H1 (cell line): Measurements from ENCODE around the gene SLC6A20. TPM values are rescaled to one million over a fixed set of nuclear protein-coding genes. Genes with fewer than 3 reads are reported as not detected.

ENCODE experiments used
- CTCF ChIA-PET: fragments of 300-600 bp; sonication (Branson Sonifier 250); formaldehyde crosslinking; loops from one replicate; lab custom pipeline; 2021; ENCODE audit not compliant: partially characterized antibody; lab: Charles Lee
- POLR2A ChIA-PET: fragments of 300-600 bp; sonication (Branson Sonifier 250); formaldehyde crosslinking; loops from one replicate; lab custom pipeline; 2021; ENCODE audit warnings: inconsistent platforms; ENCODE audit not compliant: partially characterized antibody; lab: Charles Lee
- DNase-seq, 2 experiments: peaks; one replicate each; pipeline versions ENCODE4 v3.0.0 to v3.0.0-alpha.2; 2010 to 2022; ENCODE audit warnings: low spot score in 2 of 2, low read depth in 1 of 2, mixed read lengths in 1 of 2
- FAIRE-seq: peaks from 2 replicates; lab custom pipeline; 2011; peaks lifted over from hg19 to GRCh38; lab: Jason Lieb, UNC
- H2AFZ ChIP-seq: 2 replicates; pipeline ENCODE4 v1.8.1; 2012; ENCODE audit warnings: low read length, inconsistent platforms
- H2AK5ac ChIP-seq: 2 replicates; pipeline ENCODE4 v1.6.1; 2013; ENCODE audit warnings: low read depth, low read length
- H2BK120ac ChIP-seq: replicated peaks from 2 replicates; pipeline ENCODE3; 2013; ENCODE audit warnings: low read depth, low read length, inconsistent platforms
- H2BK12ac ChIP-seq: 2 replicates; pipeline ENCODE4 v1.6.1; 2013; ENCODE audit warnings: low read depth, low read length
- H2BK15ac ChIP-seq: 2 replicates; pipeline ENCODE4 v1.6.1; 2013; ENCODE audit warnings: low read length
- H2BK20ac ChIP-seq: 2 replicates; pipeline ENCODE4 v1.6.1; 2013; ENCODE audit warnings: low read length
- H2BK5ac ChIP-seq: 2 replicates; pipeline ENCODE4 v1.6.1; 2013; ENCODE audit warnings: low read depth, low read length
- H3K14ac ChIP-seq: 2 replicates; pipeline ENCODE4 v1.6.1; 2013; ENCODE audit warnings: inconsistent platforms; ENCODE audit not compliant: insufficient read length
- H3K18ac ChIP-seq: 2 replicates; pipeline ENCODE4 v1.6.1; 2013; ENCODE audit warnings: low read length; ENCODE audit errors: extremely low read depth
- H3K23ac ChIP-seq: 2 replicates; pipeline ENCODE4 v1.6.1; 2013; ENCODE audit warnings: inconsistent platforms; ENCODE audit not compliant: insufficient read length
- H3K23me2 ChIP-seq: 2 replicates; pipeline ENCODE4 v1.6.1; 2013; ENCODE audit warnings: low read depth, low read length
- H3K27ac ChIP-seq: 2 replicates; pipeline ENCODE4 v1.6.1; 2011; ENCODE audit warnings: low read depth, low read length, inconsistent platforms
- H3K27me3 ChIP-seq, 4 experiments: replicated peaks in 1 of 4; 1 replicate in 1 of 4; 2 replicates in 3 of 4; pipeline versions ENCODE4 v1.6.1 to v1.8.1; 2011 to 2013; ENCODE audit warnings: low read length in 3 of 4, mild to moderate bottlenecking in 3 of 4, inconsistent platforms in 2 of 4, mixed read lengths in 2 of 4, moderate library complexity in 1 of 4; ENCODE audit not compliant: control insufficient read depth in 3 of 4, insufficient read depth in 3 of 4; ENCODE audit errors: extremely low read depth in 1 of 4
- H3K36me3 ChIP-seq, 4 experiments: 2 replicates each; pipeline versions ENCODE4 v1.6.1 to v1.8.1; 2011 to 2013; ENCODE audit warnings: mild to moderate bottlenecking in 4 of 4, low read length in 3 of 4, moderate library complexity in 2 of 4, control low read depth in 1 of 4, inconsistent platforms in 1 of 4; ENCODE audit not compliant: insufficient read depth in 4 of 4, control insufficient read depth in 2 of 4
- H3K4ac ChIP-seq: replicated peaks from 2 replicates; pipeline ENCODE3; 2013; ENCODE audit warnings: low read length, low read depth, mixed read lengths, inconsistent platforms; ENCODE audit not compliant: insufficient read length
- H3K4me1 ChIP-seq, 4 experiments: replicated peaks in 1 of 4; 1 replicate in 1 of 4; 2 replicates in 3 of 4; pipeline versions ENCODE4 v1.6.1 to v1.8.1; 2011 to 2013; ENCODE audit warnings: low read length in 3 of 4, inconsistent platforms in 2 of 4, mixed read lengths in 1 of 4; ENCODE audit not compliant: insufficient read depth in 4 of 4, control insufficient read depth in 3 of 4
- H3K4me2 ChIP-seq, 2 experiments: 2 replicates each; pipeline versions ENCODE4 v1.6.1 to v1.8.1; 2011 to 2013; ENCODE audit warnings: low read depth in 2 of 2, low read length in 2 of 2, control low read depth in 1 of 2, inconsistent platforms in 1 of 2, mild to moderate bottlenecking in 1 of 2; ENCODE audit not compliant: insufficient read depth in 1 of 2
- H3K4me3 ChIP-seq, 4 experiments: fragments of 200-600, 300-600 bp in 1 of 4; sonication (generic), shearing (Covaris generic), sonication (Bioruptor Twin) in 1 of 4; 2 replicates each; pipeline versions ENCODE4 v1.5.1 to v1.8.1; 2011 to 2016; ENCODE audit warnings: low read length in 4 of 4, low read depth in 3 of 4, control low read depth in 2 of 4, inconsistent platforms in 2 of 4, mild to moderate bottlenecking in 2 of 4, mixed read lengths in 1 of 4, moderate library complexity in 1 of 4; ENCODE audit not compliant: insufficient read depth in 2 of 4; ENCODE audit errors: extremely low read depth in 1 of 4
- H3K56ac ChIP-seq: replicated peaks from 2 replicates; pipeline ENCODE3; 2013; ENCODE audit warnings: low read depth, mild to moderate bottlenecking, mixed read lengths, low read length, inconsistent platforms; ENCODE audit not compliant: insufficient read length
- H3K79me1 ChIP-seq: 2 replicates; pipeline ENCODE4 v1.6.1; 2013; ENCODE audit warnings: low read depth, low read length, control low read depth
- H3K79me2 ChIP-seq, 2 experiments: 2 replicates each; pipeline versions ENCODE4 v1.6.1 to v1.8.1; 2012 to 2013; ENCODE audit warnings: low read length in 2 of 2, mild to moderate bottlenecking in 2 of 2, inconsistent platforms in 1 of 2; ENCODE audit not compliant: insufficient read depth in 2 of 2, control insufficient read depth in 1 of 2
- H3K9ac ChIP-seq, 4 experiments: replicated peaks in 1 of 4; 1 replicate in 1 of 4; 2 replicates in 3 of 4; pipeline versions ENCODE4 v1.6.1 to v1.8.1; 2011 to 2013; ENCODE audit warnings: low read depth in 3 of 4, low read length in 3 of 4, control low read depth in 2 of 4, mild to moderate bottlenecking in 2 of 4, moderate library complexity in 2 of 4, inconsistent platforms in 1 of 4; ENCODE audit errors: extremely low read depth in 1 of 4
- H3K9me3 ChIP-seq, 2 experiments: 2 replicates each; pipeline versions ENCODE4 v1.6.1 to v1.8.1; 2012 to 2013; ENCODE audit warnings: mild to moderate bottlenecking in 2 of 2, moderate library complexity in 2 of 2, control low read depth in 1 of 2, inconsistent platforms in 1 of 2, low read depth in 1 of 2, low read length in 1 of 2, mixed read lengths in 1 of 2; ENCODE audit not compliant: insufficient read depth in 2 of 2
- H4K20me1 ChIP-seq, 2 experiments: replicated peaks in 1 of 2; 2 replicates each; pipeline versions ENCODE3 to v1.8.1; 2011 to 2013; ENCODE audit warnings: inconsistent platforms in 2 of 2, low read length in 2 of 2, mild to moderate bottlenecking in 1 of 2; ENCODE audit not compliant: insufficient read depth in 2 of 2, control insufficient read depth in 1 of 2
- H4K5ac ChIP-seq: 2 replicates; pipeline ENCODE4 v1.6.1; 2013; ENCODE audit warnings: low read length, low read depth, mixed read lengths, inconsistent platforms; ENCODE audit not compliant: insufficient read length
- H4K8ac ChIP-seq: 2 replicates; pipeline ENCODE4 v1.8.0; 2013; ENCODE audit warnings: mild to moderate bottlenecking, moderate library complexity, low read length, inconsistent platforms; ENCODE audit not compliant: insufficient read depth; ENCODE audit errors: extremely low read depth
- H4K91ac ChIP-seq: replicated peaks from 2 replicates; pipeline ENCODE3; 2013; ENCODE audit warnings: low read length, mixed read lengths, inconsistent platforms; ENCODE audit not compliant: insufficient read length
- CHD1 ChIP-seq: IDR thresholded peaks from 2 replicates; pipeline ENCODE4 v1.6.1; 2012; ENCODE audit warnings: low read depth, low read length, improper control_type of control experiment
- CHD2 ChIP-seq: IDR thresholded peaks from 2 replicates; pipeline ENCODE4 v1.6.1; 2012; ENCODE audit warnings: low read length, improper control_type of control experiment
- CREB1 ChIP-seq: IDR thresholded peaks from 2 replicates; pipeline ENCODE4 v1.6.1; 2012; ENCODE audit warnings: inconsistent platforms
- EP300 ChIP-seq, 2 experiments: IDR thresholded peaks; 1 replicate in 1 of 2; 2 replicates in 1 of 2; pipeline ENCODE4 v1.6.1; 2011 to 2012; ENCODE audit warnings: low read depth in 2 of 2, low read length in 2 of 2, mild to moderate bottlenecking in 2 of 2, borderline replicate concordance in 1 of 2, inconsistent platforms in 1 of 2, moderate library complexity in 1 of 2
- SP4 ChIP-seq: IDR thresholded peaks from 2 replicates; pipeline ENCODE4 v1.6.1; 2012; ENCODE audit warnings: low read length, inconsistent platforms
- WGBS, 2 experiments: shearing (Covaris generic) in 1 of 2; methylation state at CpG; one replicate each; pipeline versions ENCODE4 v1.1.6 to v1.1.7; 2013 to 2015; ENCODE audit warnings: low lambda C conversion rate in 2 of 2, mixed read lengths in 2 of 2, inconsistent platforms in 1 of 2, low coverage in 1 of 2, missing lambda C conversion rate in 1 of 2; ENCODE audit not compliant: insufficient replicate concordance in 2 of 2, insufficient coverage in 1 of 2, insufficient read length in 1 of 2; ENCODE audit errors: extremely low coverage in 1 of 2, missing lambda C conversion rate in 1 of 2; 5-methylcytosine and 5-hydroxymethylcytosine counted together
- polyA plus RNA-seq, 7 experiments: library from polyadenylated mRNA; depleted of rRNA in 3 of 7; stranded (reverse) in 5 of 7; unstranded in 2 of 7; fragments of >200 nt in 5 of 7; fragments of 200-250 nt in 2 of 7; gene quantifications; 1 replicate in 5 of 7; 2 replicates in 1 of 7; 4 replicates in 1 of 7; pipeline versions ENCODE4 v1.2.1 to v1.2.3, GENCODE V29; 2011 to 2013; ENCODE audit warnings: missing spikeins in 2 of 7, mixed read lengths in 2 of 7
- total RNA-seq: library from RNA; stranded (reverse); fragmentation: NEBNext Ultra II Directional; extraction: Animal tissue kit (Norgen Biotek cat#: 25700); gene quantifications from 2 replicates; pipeline ENCODE4 v1.2.1, GENCODE V29; 2021
- TF ChIP-seq, protein P1 (sequence below): IDR thresholded peaks from 2 replicates; pipeline ENCODE4 v1.6.1; 2012; ENCODE audit warnings: inconsistent platforms

The SLC6A20 gene
- total and polyA plus RNA-seq, 2 of the 8 experiments (the other 6 are each of a cell fraction or from before 2014, with no cell fraction given): 0.05 TPM; not detected in 1

DNA sequence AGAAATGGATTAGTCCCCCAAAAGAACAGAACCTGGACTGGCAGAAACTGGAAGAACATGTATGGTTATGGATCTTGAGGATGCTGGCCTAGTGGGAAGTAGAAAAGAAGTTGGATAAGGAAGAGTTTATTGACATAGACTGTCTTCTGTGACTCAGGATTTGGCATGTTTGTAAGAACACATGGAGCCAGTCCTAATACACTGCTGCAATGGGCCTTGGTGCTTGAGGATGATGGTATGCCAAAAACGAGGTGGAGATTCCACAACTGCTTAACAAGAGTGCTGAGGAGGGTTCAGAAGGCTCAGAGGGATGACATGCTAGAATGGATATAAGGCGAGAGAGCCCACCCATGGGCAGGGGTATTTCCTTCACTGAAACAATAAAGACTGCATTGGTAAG lies 23.2 kb upstream of the SLC6A20 start:
- no peak for TF ChIP-seq CHD2
- no peak for TF ChIP-seq CREB1
- TF ChIP-seq CHD1: no peak
- no peak for TF ChIP-seq EP300 (IDR thresholded peaks at IDR 0.05; ENCODE audit: borderline replicate concordance in 1 of 2, low read depth in 2 of 2, low read length in 2 of 2)
- no peak for TF ChIP-seq SP4
- TF ChIP-seq, protein P1, sequence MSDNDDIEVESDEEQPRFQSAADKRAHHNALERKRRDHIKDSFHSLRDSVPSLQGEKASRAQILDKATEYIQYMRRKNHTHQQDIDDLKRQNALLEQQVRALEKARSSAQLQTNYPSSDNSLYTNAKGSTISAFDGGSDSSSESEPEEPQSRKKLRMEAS: no peak
- Histone ChIP-seq H4K5ac (no peak overlapping the region), H3K56ac (no peak overlapping the region), H2AFZ (no peak overlapping the region), H2BK120ac (no peak overlapping the region), H4K8ac (no peak overlapping the region), H3K36me3 (no peaks in the 10 kb centered on the region; a peak in 3 of 8 replicates), H3K27ac (no peak overlapping the region), H3K79me2 (no peaks in the 10 kb centered on the region), H3K79me1 (no peaks in the 10 kb centered on the region), H2BK20ac (no peak overlapping the region), H3K4me1 (no peaks in the 10 kb centered on the region), H3K23me2 (no peaks in the 10 kb centered on the region), H3K18ac (no peak overlapping the region), H2BK5ac (no peak overlapping the region), H3K14ac (no peak overlapping the region), H3K9ac (no peak overlapping the region), H3K9me3 (peaks cover 0 to 2% of the 10 kb centered on the region in 2 experiments; a peak in 1 of 4 replicates), H3K23ac (no peak overlapping the region), H3K27me3 (no peaks in the 10 kb centered on the region), H4K91ac (no peak overlapping the region), H2AK5ac (no peak overlapping the region), H3K4me3 (no peak overlapping the region), H3K4ac (no peak overlapping the region), H2BK12ac (no peak overlapping the region), H3K4me2 (no peak overlapping the region), H2BK15ac (no peak overlapping the region), H4K20me1 (no peaks in the 10 kb centered on the region)
- ChIA-PET CTCF (interaction anchor here (1.4 kb wide), 1 partner anchor 21 kb away, joined by 5 read pairs; no protein-coding TSS in a partner anchor), POLR2A (no interaction called here)
- FAIRE-seq (no peak), DNase-seq (no peak)
- WGBS, 2 experiments: 86% methylated on average over 2 of the region's 2 CpGs; no CpG with 5 or more reads in 1 of the 2 experiments
